H9 (cell line): ENCODE results near the gene PTPRS. TPM values are rescaled to one million over a fixed set of nuclear protein-coding genes. Genes with fewer than 3 reads are reported as not detected.
"Not testable (repeated sequence)": the region's sequence is repeated elsewhere in the genome, so short reads cannot be mapped to it uniquely, and the experiment has no call there.

Source experiments
- DNase-seq: peaks from one replicate; pipeline ENCODE4 v3.0.0-alpha.2; 2017
- H2AFZ ChIP-seq: one replicate; pipeline ENCODE4 v1.6.1; 2013; ENCODE audit warnings: mild to moderate bottlenecking, low read length, control low read depth, moderate library complexity
- H2AK5ac ChIP-seq: 2 replicates; pipeline ENCODE4 v1.6.1; 2013; ENCODE audit warnings: low read length, control low read depth, mixed read lengths; ENCODE audit not compliant: insufficient read length
- H2BK120ac ChIP-seq: one replicate; pipeline ENCODE4 v1.6.1; 2013; ENCODE audit warnings: low read depth, mild to moderate bottlenecking, low read length, control low read depth, inconsistent platforms; ENCODE audit not compliant: poor library complexity, severe bottlenecking
- H2BK12ac ChIP-seq: 2 replicates; pipeline ENCODE4 v1.6.1; 2013; ENCODE audit warnings: low read length, control low read depth, mixed read lengths, low read depth; ENCODE audit not compliant: insufficient read length
- H2BK15ac ChIP-seq: 2 replicates; pipeline ENCODE4 v1.6.1; 2013; ENCODE audit warnings: low read depth, low read length, control low read depth
- H2BK20ac ChIP-seq: one replicate; pipeline ENCODE4 v1.6.1; 2013; ENCODE audit warnings: low read depth, mild to moderate bottlenecking, low read length, control low read depth, inconsistent platforms; ENCODE audit not compliant: poor library complexity, severe bottlenecking
- H2BK5ac ChIP-seq: 2 replicates; pipeline ENCODE4 v1.6.1; 2013; ENCODE audit warnings: low read length, control low read depth, mixed read lengths; ENCODE audit not compliant: insufficient read length
- H3K14ac ChIP-seq: 2 replicates; pipeline ENCODE4 v1.6.1; 2013; ENCODE audit warnings: low read length, control low read depth; ENCODE audit not compliant: insufficient read depth
- H3K18ac ChIP-seq: 2 replicates; pipeline ENCODE4 v1.6.1; 2013; ENCODE audit warnings: low read depth, mild to moderate bottlenecking, mixed read lengths, low read length, control low read depth; ENCODE audit not compliant: insufficient read length
- H3K23ac ChIP-seq: 2 replicates; pipeline ENCODE4 v1.6.1; 2013; ENCODE audit warnings: low read length, control low read depth, mixed read lengths, low read depth; ENCODE audit not compliant: insufficient read length
- H3K23me2 ChIP-seq: 2 replicates; pipeline ENCODE4 v1.6.1; 2013; ENCODE audit warnings: low read depth, mild to moderate bottlenecking, mixed read lengths, low read length, control low read depth; ENCODE audit not compliant: insufficient read length, poor library complexity, severe bottlenecking
- H3K27ac ChIP-seq: 2 replicates; pipeline ENCODE4 v1.5.1; 2013; ENCODE audit warnings: low read length, control low read depth, mixed read lengths, low read depth; ENCODE audit not compliant: insufficient read length
- H3K27me3 ChIP-seq: 2 replicates; pipeline ENCODE4 v1.6.1; 2013; ENCODE audit warnings: low read length, control low read depth, inconsistent platforms; ENCODE audit not compliant: insufficient read depth
- H3K4ac ChIP-seq: 2 replicates; pipeline ENCODE4 v1.6.1; 2013; ENCODE audit warnings: low read depth, mild to moderate bottlenecking, control low read depth, inconsistent platforms, low read length, moderate library complexity
- H3K4me1 ChIP-seq: 2 replicates; pipeline ENCODE4 v1.6.1; 2013; ENCODE audit warnings: low read length, control low read depth, inconsistent platforms; ENCODE audit not compliant: insufficient read depth
- H3K4me2 ChIP-seq: 2 replicates; pipeline ENCODE4 v1.6.1; 2013; ENCODE audit warnings: low read length, control low read depth, mixed read lengths; ENCODE audit not compliant: insufficient read length, insufficient read depth
- H3K56ac ChIP-seq: 2 replicates; pipeline ENCODE4 v1.6.1; 2013; ENCODE audit warnings: low read depth, mild to moderate bottlenecking, mixed read lengths, low read length, control low read depth; ENCODE audit not compliant: insufficient read length
- H3K79me1 ChIP-seq: 2 replicates; pipeline ENCODE4 v1.6.1; 2013; ENCODE audit warnings: low read depth, mild to moderate bottlenecking, moderate library complexity, low read length, control low read depth, inconsistent platforms; ENCODE audit not compliant: insufficient read depth, poor library complexity, severe bottlenecking
- H3K79me2 ChIP-seq: 2 replicates; pipeline ENCODE4 v1.6.1; 2013; ENCODE audit warnings: low read length, control low read depth, inconsistent platforms; ENCODE audit not compliant: insufficient read depth
- H3K9ac ChIP-seq: 2 replicates; pipeline ENCODE4 v1.6.1; 2013; ENCODE audit warnings: low read length, control low read depth, mixed read lengths; ENCODE audit not compliant: insufficient read length; ENCODE audit errors: extremely low read depth
- H3K9me3 ChIP-seq: one replicate; pipeline ENCODE4 v1.6.1; 2013; ENCODE audit warnings: low read depth, low read length, inconsistent platforms; ENCODE audit not compliant: control insufficient read depth
- H3T11ph ChIP-seq: one replicate; pipeline ENCODE4 v1.6.1; 2013; ENCODE audit warnings: mild to moderate bottlenecking, low read length, control low read depth, inconsistent platforms
- H4K20me1 ChIP-seq: one replicate; pipeline ENCODE4 v1.6.1; 2013; ENCODE audit not compliant: control insufficient read depth, insufficient read length, insufficient read depth
- H4K5ac ChIP-seq: 2 replicates; pipeline ENCODE4 v1.6.1; 2013; ENCODE audit warnings: low read depth, mild to moderate bottlenecking, mixed read lengths, low read length, control low read depth; ENCODE audit not compliant: insufficient read length
- H4K8ac ChIP-seq: replicated peaks from 2 replicates; pipeline ENCODE4 v1.6.1; 2013; ENCODE audit warnings: low read length, control low read depth, mixed read lengths, low read depth; ENCODE audit not compliant: insufficient read length
- H4K91ac ChIP-seq: 2 replicates; pipeline ENCODE4 v1.6.1; 2013; ENCODE audit warnings: low read depth, mild to moderate bottlenecking, moderate library complexity, mixed read lengths, low read length, control low read depth; ENCODE audit not compliant: insufficient read length
- H3K27ac Mint-ChIP-seq, 3 experiments: 2 replicates in 2 of 3; 3 replicates in 1 of 3; pipeline ENCODE4 v1.8.0; 2020 to 2021; ENCODE audit warnings: mixed read lengths in 3 of 3, mild to moderate bottlenecking in 1 of 3, moderate library complexity in 1 of 3
- H3K27me3 Mint-ChIP-seq: 2 replicates; pipeline ENCODE4 v1.8.0; 2021; ENCODE audit warnings: low read depth, mild to moderate bottlenecking, moderate library complexity, mixed read lengths
- H3K36me3 Mint-ChIP-seq, 3 experiments: 2 replicates in 2 of 3; 3 replicates in 1 of 3; pipeline ENCODE4 v1.8.0; 2020 to 2021; ENCODE audit warnings: low read depth in 3 of 3, mixed read lengths in 3 of 3; ENCODE audit not compliant: insufficient read depth in 1 of 3
- H3K4me1 Mint-ChIP-seq, 2 experiments: 2 replicates each; pipeline ENCODE4 v1.8.0; 2020; ENCODE audit warnings: mixed read lengths in 2 of 2
- H3K4me3 Mint-ChIP-seq, 2 experiments: 2 replicates in 1 of 2; 3 replicates in 1 of 2; pipeline ENCODE4 v1.8.0; 2020 to 2021; ENCODE audit warnings: mild to moderate bottlenecking in 2 of 2, mixed read lengths in 2 of 2, moderate library complexity in 1 of 2
- H3K9me3 Mint-ChIP-seq, 2 experiments: 2 replicates in 1 of 2; 3 replicates in 1 of 2; pipeline ENCODE4 v1.8.0; 2020; ENCODE audit warnings: mild to moderate bottlenecking in 2 of 2, mixed read lengths in 2 of 2, moderate library complexity in 1 of 2
- CTCF ChIP-seq: fragments of 200-600 bp; sonication (generic); conservative IDR thresholded peaks from 3 replicates; pipeline ENCODE4 v1.8.0; 2021; ENCODE audit warnings: antibody characterized with exemption, mild to moderate bottlenecking
- WGBS: extraction: QIAGEN DNeasy Blood & Tissue Kit; methylation state at CpG from one replicate; pipeline ENCODE4 v1.1.7; 2013; ENCODE audit warnings: missing lambda C conversion rate, low lambda C conversion rate, mixed read lengths; ENCODE audit not compliant: insufficient read length; ENCODE audit errors: extremely low coverage; 5-methylcytosine and 5-hydroxymethylcytosine counted together
- total RNA-seq: library from RNA; stranded (reverse); gene quantifications from 2 replicates; pipeline ENCODE4 v1.2.1, GENCODE V29; 2021

Gene PTPRS
- total RNA-seq, 1 experiment from 2014 or later, result 186 TPM

- Histone ChIP-seq H4K5ac (no peak overlapping the region), H3K79me2 (no peaks in the 10 kb centered on the region), H4K91ac (no peak overlapping the region), H3K4me1 (no peaks in the 10 kb centered on the region), H3K14ac (no peak overlapping the region), H3K9ac (no peak overlapping the region), H3K79me1 (no peaks in the 10 kb centered on the region), H3K23me2 (no peaks in the 10 kb centered on the region), H3K4me2 (no peak overlapping the region), H3K4ac (no peak overlapping the region), H2BK12ac (no peak overlapping the region), H2AFZ (no peak overlapping the region), H3K56ac (no peak overlapping the region), H3K23ac (no peak overlapping the region), H4K8ac (no peak overlapping the region), H2BK20ac (no peak overlapping the region), H2BK120ac (no peak overlapping the region), H2BK15ac (no peak overlapping the region), H3T11ph (no peak overlapping the region), H3K9me3 (peaks cover 6% of the 10 kb centered on the region), H3K18ac (no peak overlapping the region), H2AK5ac (no peak overlapping the region), H3K27me3 (no peaks in the 10 kb centered on the region), H3K27ac (no peak overlapping the region), H2BK5ac (no peak overlapping the region), H4K20me1 (no peaks in the 10 kb centered on the region)
- no CpG with 5 or more reads among the region's 16 CpGs for WGBS
- no peaks in the 10 kb centered on the region for H3K4me1 Mint-ChIP-seq
- TF ChIP-seq CTCF, result no peak
- peaks cover 29% of the 10 kb centered on the region in 2 experiments for H3K9me3 Mint-ChIP-seq
- H3K36me3 Mint-ChIP-seq, result peaks cover 4 to 9% (median 4%) of the 10 kb centered on the region in 3 experiments; a peak in 6 of 7 replicates
- H3K27me3 Mint-ChIP-seq, result peaks cover 61% of the 10 kb centered on the region
- H3K4me3 Mint-ChIP-seq, result no peak overlapping the region
- DNase-seq, result no peak
- no peak overlapping the region for H3K27ac Mint-ChIP-seq
Measured at GRCh38 chr19:5386841-5387240, 46.2 kb upstream of the PTPRS start.

- not testable (repeated sequence) for H3K4me1 ChIP-seq, H3K9ac ChIP-seq, DNase-seq, H4K20me1 ChIP-seq, H3K79me2 ChIP-seq, H2BK15ac ChIP-seq, H3K27ac ChIP-seq, H4K8ac ChIP-seq, H3K56ac ChIP-seq, H3K27me3 ChIP-seq, H2AFZ ChIP-seq, H3K4ac ChIP-seq, H3K18ac ChIP-seq, H3K4me1 Mint-ChIP-seq, H2BK5ac ChIP-seq, H3K27ac Mint-ChIP-seq, H3K79me1 ChIP-seq, H4K5ac ChIP-seq, H3K23ac ChIP-seq, H4K91ac ChIP-seq, H3K4me2 ChIP-seq, H3K23me2 ChIP-seq, H2BK120ac ChIP-seq, H2BK20ac ChIP-seq, H3K9me3 ChIP-seq, H2AK5ac ChIP-seq, H3T11ph ChIP-seq, H2BK12ac ChIP-seq, H3K4me3 Mint-ChIP-seq, H3K14ac ChIP-seq
- peaks cover 45% of the 10 kb centered on the region for H3K27me3 Mint-ChIP-seq
- WGBS, result no CpG with 5 or more reads among the region's 6 CpGs
- peaks cover 4 to 13% (median 7%) of the 10 kb centered on the region in 3 experiments; a peak in 6 of 7 replicates for H3K36me3 Mint-ChIP-seq
- peaks cover 21 to 23% of the 10 kb centered on the region in 2 experiments for H3K9me3 Mint-ChIP-seq
Measured at GRCh38 chr19:5381197-5381596, 40.6 kb upstream of the PTPRS start.
